ENCODE data around the gene KCNH2.

Gene KCNH2

DNA sequence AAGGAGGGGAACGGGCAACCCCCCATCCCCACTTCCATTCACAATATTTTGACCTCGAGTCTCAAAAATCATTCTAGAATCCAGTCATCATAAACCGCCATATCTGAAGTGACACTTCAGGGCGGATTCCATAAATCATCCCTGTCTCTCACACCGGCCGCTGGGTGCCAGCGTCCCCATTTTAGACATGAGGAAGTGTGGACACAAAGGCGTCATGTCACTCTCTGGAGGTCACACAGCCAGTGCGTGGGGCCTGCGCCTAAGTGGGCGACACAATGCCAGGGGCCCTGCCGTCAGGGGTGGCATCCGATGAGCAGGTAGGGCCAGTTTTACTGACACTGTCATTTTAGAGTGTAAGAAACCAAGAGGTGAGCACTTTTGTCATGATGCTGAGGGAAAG is 19.5 kb downstream of the KCNH2 start:
- no peak for DNase-seq

DNA sequence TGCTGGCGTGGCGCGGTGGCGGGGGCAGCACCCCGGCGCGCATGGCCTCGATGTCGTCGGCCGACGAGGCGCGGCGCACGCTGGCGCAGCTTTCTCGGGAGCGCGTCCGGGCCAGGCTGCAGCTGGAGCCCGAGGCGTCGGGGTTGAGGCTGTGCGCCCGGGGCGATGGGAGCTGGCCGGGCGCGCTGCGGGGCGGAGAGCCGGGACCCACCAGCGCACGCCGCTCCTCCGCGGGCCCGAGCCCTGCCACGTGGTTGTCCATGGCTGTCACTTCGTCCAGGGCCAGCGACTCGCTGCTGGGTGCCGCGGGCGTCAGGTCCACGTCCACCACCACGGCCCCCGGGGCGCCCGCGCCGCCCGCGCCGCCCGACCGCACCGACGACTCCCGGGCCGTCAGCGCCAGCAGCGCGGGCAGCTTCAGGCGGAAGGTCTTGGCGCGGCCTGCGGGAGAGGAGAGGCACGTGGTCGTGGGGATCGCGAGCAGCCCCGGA is 20.0 kb downstream of the KCNH2 start:
- DNase-seq: no peak

DNA sequence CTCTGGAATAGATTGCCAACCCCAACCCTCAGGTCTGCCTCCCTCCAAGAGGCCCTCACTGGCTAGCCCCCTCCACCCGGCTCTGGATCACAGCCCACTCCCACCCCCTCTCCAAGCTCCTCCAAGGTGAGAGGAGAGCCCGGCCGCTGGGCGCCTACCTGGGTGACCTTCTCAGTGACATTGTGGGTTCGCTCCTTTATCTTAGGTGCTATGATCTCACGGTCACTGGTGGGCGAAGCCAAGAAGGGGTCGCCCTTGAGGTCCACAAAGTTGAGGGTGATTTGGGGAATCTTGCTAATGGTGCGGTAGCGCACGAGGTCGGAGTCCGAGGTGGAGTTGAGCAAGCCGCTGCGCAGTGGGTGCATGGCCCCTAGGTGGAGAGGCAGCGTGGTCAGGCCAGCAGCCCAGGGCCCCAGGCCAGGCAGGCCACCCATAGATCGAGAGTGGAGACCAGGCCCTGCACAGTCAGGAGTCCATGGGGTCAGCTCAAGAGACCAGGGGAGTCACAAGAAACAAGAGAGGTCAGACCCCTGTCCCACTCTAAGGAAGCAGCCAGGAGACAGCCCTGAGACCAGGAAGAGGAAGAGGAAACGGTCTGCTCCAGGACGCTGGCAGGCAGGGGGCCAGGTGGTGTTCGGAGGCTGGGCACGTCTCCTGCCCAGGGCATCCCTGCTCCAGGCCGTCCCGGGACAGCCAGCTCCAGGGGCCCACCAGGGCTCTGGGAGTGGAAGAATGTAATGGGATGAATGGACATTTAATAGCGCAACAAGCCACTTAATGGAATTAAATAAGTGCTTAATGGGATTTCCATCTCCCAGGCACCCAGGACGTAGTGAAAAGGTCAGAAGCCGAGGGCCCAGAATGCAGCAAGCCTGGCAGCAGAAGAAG is 20.7 kb downstream of the KCNH2 start:
- DNase-seq: no peak

DNA sequence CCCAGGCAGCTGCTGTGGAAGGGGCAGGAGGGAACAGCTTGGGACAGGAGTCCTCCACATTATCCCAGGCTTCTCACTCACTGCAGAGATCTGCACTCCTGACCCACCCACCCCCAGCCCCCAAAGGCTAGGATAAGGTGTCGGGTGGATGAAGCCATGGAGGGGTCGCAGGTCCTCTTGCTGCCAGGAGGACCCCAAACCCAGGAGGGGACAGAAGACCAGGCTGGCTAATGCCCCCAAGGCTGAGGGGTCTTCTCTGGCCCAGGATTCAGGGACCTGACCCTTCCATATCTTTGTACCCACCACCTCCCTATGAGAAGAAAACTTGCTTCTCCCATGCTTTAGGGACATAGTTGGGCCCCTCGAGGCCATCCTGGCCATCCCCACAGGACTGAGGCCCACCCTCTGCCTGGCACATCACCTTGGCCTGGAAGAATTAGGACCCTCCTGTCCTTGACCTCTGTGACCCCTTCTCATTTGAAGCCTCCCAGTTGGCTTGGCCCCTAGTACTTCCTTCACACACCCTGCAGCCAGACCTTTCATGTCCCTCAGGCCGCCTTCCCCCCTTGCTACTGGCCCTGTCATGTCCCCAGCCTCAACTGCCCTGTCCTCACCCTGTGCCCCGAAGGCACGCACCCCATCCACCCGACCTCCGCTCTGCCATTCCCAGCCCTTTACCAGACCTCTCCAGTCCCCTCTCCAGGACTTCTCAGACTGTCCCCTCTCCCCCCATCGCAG is 21.6 kb downstream of the KCNH2 start:
- no peak for DNase-seq

DNA sequence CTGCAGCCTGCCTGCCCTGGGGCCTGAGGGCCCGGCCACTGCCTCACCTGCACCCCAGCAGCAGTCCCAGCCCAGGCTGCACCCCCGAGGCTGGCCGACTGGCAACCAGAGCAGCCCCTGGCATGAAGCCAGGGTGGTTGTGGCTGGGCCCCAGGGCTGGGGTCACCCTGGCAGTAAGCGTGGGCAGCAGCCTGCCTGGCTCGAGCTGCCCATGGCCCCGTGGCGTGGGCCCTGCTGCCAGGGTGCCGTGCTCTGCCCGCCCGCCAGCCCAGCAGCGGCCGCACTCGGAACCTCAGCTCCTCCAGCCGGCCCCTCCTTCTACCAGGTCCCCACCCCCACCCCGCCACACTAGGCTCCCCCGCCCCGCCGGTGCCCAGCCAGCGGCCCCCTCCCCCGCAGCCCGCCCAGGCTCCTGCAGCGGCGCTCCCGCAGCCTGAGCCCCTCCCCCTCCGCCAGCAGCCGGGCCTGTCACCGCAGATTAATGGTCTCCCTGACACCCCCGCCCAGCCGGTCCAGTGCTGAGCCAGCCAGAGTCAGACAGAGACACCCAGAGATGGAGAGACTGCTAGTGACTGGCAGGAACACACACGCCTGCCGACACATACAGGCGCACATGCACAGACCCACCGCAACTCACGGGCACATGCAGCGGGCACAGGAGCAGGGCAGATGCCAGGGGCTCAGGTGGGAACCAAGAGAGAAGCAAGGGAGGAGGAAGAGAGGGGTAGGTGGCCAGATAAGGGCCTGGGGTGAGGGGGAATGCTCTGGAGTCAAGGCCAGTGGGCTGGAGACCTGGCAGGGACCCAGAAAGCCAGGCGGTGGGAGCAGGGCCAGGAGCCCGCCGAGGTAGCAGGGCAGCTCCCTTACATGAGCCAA is 22.4 kb downstream of the KCNH2 start:
- peak; percentile 69 for DNase-seq

DNA sequence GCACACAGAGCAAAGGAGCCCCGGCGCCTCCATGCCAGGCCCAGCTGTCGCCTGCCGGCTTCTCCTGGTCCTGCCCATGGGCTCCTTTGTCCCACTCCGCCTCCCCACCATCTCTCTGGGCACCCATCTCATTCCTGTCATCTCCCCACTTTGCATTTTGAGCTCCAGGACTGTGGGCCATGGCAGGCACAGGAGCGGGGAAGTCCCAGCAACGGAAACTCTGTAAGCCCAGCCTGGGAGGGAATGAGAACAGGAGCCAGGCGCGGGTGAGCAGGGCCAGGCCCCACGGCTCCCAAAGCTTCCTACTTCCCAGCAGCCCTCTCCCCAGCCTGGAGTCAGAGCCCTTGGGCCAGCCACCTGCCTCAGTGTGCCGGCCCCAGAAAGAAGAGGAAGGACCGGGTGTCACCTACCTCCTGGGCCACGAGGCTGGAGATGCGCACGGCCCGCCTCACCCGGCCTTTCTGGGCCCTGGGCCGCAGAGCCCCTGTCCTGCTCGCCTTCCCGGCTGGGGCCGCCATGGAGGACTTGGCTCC is 23.1 kb downstream of the KCNH2 start:
- no peak for DNase-seq

DNA sequence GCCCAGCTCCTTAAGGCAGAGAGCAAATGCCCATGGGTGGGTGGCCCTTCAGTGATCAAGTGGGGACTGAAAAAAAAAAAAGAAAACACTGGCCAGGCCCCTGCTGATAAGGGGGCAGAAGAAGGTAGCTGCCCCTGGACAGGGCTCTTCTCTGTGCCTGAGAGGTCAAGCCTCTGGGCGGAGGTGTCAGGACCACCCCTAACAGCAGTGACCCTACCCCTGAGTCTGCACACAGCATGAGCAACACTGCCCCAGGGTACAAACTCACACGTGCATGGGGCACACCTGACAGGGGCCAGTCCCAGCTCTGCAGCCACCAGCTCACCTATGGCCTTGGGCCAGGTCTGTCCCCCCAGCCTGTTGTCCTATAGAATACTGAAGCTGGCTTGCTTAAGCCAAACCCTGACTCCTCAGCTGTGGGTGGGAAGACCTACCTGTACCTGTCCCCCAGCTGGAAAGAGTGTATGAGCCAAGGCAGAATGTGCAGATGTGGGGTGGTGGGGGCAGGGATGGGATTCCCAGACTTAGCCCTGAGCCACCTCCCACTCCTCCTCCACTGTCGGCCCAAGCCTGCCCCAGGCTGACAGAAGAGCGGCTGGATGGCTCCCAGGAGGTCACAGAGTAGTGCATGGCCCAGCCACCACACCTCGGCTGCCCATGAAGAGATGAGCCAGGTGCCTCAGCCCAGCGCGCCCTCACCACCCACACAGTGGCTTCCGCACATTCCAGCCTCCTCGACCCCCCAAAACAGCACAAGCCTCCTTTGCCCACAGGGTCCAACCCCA is 23.7 kb downstream of the KCNH2 start:
- no peak for DNase-seq

DNA sequence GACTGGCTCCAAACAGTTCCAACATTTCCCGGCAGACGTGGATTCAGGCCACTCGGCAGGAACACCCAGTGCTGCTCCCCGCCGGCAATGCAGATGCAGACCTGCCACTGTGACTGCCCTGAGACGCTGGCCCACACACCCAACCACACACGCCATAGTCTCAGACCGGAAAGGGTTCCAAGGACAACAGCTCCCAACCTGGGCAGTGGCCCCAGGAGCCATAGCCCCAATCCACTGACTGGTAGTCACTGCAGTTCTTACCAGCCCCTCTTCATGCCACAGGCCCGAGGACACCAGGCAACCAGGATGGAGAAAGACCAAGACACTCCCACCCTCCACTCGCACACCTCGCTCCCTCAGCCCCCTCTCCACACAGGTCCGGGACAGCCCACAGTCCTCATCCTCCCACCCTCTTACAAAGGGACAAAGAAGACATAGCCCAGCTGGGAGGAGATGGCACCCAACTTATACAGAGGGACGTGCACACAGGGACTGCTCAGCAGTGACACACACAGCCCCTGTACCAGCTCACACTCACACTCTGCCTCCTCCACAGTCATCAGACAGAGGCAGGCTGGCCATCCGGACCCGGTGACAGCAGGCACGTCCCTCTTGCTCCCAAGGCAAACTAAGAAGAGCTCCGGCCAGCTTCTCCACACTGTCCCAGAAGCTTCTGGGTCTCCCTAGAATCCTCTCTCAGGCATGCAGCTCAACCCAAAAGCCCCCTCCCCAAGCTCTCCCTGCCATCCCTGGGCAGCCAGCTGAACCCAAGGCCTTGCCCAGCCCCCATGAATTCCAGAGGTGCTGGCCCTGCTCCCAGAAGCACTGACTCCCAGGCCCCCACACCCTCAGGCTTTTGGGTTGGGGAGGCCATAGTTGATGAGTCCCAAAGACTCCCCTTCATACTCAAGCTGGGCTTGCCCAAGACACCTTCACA is 24.8 kb downstream of the KCNH2 start:
- no peak for DNase-seq

DNA sequence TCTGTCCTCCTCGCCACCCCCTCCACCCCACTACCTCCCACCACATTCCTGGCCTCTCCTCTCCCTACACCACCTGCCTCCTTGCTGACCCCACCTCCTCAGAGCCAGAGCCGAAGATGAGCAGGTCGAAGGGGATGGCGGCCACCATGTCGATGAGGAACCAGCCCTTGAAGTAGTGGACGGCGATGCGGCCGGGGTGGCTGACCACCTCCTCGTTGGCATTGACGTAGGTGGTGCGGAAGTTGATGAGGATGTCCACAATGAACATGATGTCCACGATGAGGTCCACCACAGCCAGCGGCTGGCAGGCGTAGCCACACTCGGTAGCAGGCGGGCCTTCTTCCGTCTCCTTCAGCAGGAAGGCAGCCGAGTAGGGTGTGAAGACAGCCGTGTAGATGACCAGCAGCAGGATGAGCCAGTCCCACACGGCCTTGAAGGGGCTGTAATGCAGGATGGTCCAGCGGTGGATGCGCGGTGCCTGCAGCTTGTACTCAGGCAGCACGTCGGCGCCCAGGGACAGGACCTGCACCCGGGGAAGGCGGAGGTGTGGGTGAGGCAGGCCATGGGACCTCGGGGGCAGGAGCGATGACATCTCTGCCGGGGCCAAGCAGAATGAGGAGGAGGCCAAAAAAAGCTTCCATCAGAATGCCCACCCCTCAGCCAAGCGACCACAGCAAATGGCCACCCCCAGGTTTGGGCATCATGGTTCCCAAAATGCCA is 25.6 kb downstream of the KCNH2 start:
- no peak for DNase-seq

DNA sequence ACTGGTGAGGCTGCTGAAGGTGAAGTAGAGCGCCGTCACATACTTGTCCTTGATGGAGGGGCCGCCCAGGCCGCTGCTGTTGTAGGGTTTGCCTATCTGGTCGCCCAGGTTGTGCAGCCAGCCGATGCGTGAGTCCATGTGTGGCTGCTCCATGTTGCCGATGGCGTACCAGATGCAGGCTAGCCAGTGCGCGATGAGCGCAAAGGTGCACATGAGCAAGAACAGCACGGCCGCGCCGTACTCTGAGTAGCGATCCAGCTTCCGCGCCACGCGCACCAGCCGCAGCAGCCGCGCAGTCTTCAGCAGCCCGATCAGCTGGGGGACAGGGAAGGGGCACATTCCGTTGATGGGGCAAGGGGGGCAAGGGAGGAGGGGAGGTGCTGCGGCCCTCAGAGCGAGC is 26.6 kb downstream of the KCNH2 start:
- no peak for DNase-seq

DNA sequence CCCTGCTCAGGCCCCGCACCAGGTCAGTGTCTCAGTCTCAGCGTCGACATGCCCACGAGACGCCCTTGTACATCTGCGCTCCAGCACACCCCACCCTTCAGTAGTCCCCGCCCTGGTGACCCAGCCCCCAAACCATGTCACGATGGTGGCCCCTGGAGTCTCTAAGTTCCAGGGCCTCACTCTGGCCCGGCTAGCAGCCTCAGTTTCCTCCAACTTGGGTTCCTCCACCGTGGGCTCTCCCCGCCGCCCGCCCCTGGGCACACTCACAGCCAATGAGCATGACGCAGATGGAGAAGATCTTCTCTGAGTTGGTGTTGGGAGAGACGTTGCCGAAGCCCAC is 27.0 kb downstream of the KCNH2 start:
- DNase-seq: no peak

DNA sequence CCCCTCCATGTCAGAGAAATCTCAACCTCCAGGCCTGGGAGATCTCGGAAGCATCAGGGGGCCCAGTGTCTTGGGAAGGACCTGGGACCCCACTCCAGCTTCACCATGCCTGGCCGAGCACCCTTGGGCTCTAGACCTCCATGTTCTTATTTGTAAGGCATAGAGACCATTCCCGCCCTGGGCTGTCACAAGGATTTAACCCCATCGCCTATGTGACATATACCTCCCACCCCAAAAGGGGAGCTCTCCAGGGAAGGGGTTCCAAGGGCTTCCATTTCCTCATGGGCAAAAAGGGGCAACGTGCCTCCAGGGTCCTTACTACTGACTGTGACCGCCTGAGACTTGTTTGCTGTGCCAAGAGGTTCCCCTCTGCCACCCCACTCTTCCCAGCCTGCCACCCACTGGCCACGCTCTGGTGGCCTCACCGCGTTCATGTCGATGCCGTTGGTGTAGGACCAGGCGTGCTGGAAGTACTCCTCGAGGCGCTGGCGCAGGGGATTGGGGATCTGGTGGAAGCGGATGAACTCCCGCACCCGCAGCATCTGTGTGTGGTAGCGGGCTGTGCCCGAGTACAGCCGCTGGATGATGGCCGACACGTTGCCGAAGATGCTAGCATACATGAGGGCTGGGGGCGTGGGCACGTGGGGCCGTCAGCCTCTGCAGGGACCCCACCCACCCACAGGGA is 27.5 kb downstream of the KCNH2 start:
- no peak for DNase-seq

DNA sequence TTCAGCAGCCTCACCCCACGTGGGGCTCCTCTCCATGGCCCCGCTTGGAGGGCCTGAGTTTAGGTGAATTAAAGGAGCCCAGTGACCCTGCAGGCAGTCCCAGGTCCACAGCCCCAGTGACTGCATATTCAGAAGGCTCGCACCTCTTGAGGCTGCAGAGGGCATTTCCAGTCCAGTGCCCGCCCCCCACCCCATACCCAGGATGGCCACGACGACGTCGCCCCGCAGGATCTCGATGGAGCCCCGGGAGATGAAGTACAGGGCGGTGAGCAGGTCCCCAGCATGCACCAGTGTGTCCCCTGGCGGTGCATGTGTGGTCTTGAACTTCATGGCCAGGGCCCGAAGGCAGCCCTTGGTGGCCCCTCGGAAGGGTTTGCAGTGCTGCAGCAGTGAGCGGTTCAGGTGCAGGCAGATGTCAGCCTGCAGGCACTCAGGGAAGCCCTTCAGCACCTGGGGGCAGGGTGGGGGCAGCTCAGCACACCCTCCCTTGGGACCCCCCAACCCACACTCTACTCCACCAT is 28.1 kb downstream of the KCNH2 start:
- no peak for DNase-seq

DNA sequence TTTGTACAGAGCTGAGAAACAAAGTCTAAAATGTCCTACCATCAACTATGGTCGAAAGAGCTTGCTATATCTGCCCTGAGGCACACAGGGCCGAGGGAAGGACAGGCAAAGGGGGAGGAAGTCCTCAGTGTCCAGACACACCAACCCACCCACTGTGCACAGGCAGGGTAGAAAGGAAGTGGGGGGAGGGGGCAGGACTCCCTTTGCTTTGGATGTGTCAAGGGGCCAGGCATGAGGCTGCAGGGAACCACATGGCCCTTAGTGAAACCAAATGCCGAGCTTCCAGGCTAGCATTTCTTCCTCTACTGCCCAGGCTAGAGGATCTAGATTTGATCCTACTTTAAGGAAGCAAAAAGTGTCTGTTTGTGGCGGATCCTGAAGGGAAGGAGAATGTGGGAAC is 28.6 kb downstream of the KCNH2 start:
- DNase-seq: no peak

DNA sequence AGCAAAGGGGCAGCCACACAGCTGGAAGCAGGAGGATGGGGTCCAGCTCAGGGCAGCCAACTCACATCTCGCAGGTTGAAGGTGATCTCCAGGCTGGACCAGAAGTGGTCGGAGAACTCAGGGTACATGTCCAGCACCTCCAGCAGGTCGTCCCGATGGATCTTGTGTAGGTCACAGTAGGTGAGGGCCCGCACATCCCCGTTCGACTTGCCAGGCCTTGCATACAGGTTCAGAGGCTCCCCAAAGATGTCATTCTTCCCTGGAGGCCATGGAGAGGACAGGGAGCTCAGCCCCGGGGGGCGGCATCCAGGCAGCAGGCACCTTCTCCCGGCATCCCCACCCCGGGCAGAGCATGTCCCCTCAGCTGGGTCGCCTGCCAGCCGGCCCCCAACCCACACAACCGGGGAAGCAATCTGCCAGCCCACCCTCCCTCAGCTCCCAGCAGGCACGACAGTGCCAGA is 29.3 kb downstream of the KCNH2 start:
- no peak for DNase-seq

DNA sequence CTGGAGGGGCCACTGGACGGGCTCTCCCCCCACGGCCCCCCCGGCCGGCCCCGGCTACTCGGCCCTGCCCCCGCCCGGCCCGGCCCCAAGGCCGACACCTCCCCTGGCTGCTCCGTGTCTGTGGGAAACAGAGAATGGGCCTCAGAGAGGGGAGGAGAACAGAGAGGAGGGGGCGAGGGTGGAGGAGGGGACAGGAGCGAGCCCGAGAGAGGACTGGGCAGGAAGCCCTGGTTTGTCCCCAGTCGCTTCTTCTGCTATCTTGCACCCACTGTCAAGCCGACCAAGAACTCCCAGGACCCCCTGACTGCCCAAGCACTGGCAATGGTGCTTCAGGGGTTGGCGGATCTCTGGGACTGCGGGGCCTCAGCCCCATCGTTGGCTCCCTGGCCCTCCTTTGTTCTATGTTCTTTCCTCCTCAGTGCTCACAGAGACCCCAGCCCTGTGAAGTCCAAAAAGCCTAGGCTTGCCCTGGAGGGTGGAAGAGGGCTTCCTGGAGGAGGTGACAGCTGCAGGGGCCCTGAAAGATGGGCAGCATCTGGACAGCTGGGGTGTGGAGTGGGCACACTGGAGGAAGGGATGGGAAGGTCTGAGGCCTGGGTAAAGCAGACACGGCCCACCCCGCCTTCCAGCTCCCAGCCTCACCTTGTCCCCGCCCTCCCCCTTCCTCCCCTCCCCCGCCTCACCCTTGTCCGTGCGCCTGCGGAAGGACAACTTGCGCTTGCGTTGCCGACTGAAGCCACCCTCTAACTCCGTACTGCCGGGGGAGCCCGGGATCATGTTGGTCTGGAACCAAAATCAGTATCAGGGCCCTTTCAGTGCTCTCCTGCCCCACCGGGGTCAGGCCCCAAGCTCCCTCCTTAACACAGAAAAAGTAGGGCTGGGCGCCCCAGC is 30.1 kb downstream of the KCNH2 start:
- DNase-seq: no peak

DNA sequence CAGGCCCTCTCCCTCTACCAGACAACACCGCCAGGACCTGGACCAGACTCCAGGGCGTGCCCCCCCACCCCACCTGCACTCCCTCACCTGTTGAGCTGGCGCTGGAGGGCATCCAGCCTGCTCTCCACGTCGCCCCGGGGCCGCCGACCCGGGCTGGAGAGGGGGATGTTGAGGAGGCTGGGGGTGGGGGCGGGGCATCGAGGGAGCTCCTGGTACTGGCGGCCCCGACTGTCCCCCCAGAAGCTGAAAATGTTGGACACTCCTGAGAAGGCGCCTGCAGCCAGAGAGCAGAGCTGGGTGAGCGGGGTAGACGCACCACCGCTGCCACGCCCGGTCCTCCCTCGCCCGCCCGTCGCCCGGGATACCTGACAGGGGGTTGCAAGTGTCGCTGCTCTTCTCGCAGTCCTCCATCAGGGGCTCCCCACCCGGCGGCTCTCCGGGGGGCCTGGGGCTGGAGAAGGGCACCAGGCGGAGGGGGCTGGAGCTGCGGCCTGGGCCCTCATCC is 30.8 kb downstream of the KCNH2 start:
- no peak for DNase-seq
